Measurements from ENCODE around the gene SLC5A10. TPM values are rescaled to one million over a fixed set of nuclear protein-coding genes. Genes with fewer than 3 reads are reported as not detected.
"Not testable (repeated sequence)": the region's sequence is repeated elsewhere in the genome, so short reads cannot be mapped to it uniquely, and the experiment has no call there.

Gene SLC5A10
- total and polyA plus RNA-seq, 9 donors: 0.05 to 0.38 (median 0.15) TPM; not detected in 5

DNA sequence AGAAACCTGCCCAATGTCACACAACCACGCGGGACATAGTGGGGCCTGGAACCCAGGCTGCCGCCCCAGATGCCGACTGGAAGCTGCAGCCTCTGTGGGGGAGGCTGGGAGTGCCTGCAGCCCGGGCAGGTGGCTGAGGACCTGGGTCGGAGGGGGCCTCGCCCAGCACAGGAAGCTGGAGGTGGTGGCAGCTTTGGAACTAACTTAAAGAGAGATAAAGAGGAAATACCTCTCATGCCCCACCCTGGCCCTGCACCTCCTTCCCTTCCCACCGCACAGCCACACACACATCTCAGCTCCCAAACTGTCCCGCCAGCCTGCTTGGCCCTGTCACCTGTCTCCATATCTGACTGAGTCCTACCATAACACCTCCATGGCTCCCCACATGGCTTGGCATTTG, 88.4 kb downstream of the SLC5A10 start:
- H3K27ac ChIP-seq; intact Hi-C loops (cut with DNase I): not testable (repeated sequence)

DNA sequence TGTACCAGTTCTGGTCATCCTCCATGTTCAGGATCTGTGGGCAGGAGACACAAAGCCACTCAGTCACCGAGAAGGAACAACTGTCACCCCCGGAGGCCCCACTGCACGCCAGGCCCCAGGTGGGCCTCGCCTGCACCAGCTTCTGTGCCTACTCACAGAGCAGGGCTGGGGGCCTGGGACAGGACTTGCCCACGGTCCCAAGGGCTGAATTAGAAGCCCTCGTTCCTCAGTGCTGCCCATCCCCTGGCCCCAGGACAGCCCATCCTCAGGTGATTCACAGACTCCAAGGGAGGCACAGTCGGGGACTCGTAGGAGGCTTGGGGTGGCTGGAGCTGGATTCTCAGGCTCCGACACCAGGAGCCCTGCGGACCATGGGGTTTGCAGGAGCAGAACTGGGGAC, 89.9 kb downstream of the SLC5A10 start:
- H3K4me1 ChIP-seq (ENCODE audit: insufficient read depth); H3K27ac ChIP-seq; H3K4me3 ChIP-seq; H3K27me3 ChIP-seq; intact Hi-C loops (cut with DNase I); DNase-seq; H3K9me3 ChIP-seq; H3K36me3 ChIP-seq: not testable (repeated sequence)
- WGBS, 3 donors: 90 to 97% methylated on average over 2 to 3 of the region's 10 CpGs; no CpG with 5 or more reads in 1 of the 3 donors

More for the DNA sequence above, 88.4 kb downstream of the SLC5A10 start:
- H3K4me1 ChIP-seq (ENCODE audit: insufficient read depth); H3K9me3 ChIP-seq; DNase-seq; H3K36me3 ChIP-seq; H3K27me3 ChIP-seq; H3K4me3 ChIP-seq: not testable (repeated sequence)
- WGBS, 3 donors: no CpG with 5 or more reads among the region's 9 CpGs

GRCh38 chr17:19042369-19042768, 90.4 kb downstream of the SLC5A10 start:
- no CpG with 5 or more reads among the region's 14 CpGs for WGBS, 3 donors
- H3K4me3 ChIP-seq; H3K36me3 ChIP-seq; H3K27me3 ChIP-seq; DNase-seq; intact Hi-C loops (cut with DNase I); H3K9me3 ChIP-seq; H3K4me1 ChIP-seq (ENCODE audit: insufficient read depth); H3K27ac ChIP-seq: not testable (repeated sequence)

GRCh38 chr17:19043032-19043431, 91.1 kb downstream of the SLC5A10 start:
- H3K4me1 ChIP-seq (ENCODE audit: insufficient read depth); H3K36me3 ChIP-seq; H3K27ac ChIP-seq; H3K4me3 ChIP-seq; H3K27me3 ChIP-seq; intact Hi-C loops (cut with DNase I); DNase-seq; H3K9me3 ChIP-seq: not testable (repeated sequence)
- no CpG with 5 or more reads among the region's 8 CpGs for WGBS, 3 donors

DNA sequence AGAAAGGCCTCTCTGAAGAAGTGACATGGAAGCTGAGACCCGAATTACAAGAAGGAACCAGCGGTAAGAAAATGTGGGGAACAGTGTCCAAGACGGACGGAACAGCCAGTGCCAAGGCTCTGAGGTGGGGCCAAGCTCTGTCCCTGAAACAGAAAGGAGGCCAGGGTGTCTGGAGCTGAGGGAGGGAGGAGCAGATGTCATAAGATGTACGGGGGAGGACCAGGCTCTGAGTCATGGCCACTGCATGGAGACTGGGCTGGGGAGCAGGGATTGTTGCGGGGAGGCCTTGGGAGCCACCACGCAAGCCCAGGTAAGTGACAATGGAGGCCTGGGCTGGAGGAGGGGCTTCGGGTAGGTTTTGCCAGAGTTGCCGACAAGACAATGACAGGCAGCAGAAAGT, 92.7 kb downstream of the SLC5A10 start:
- H3K4me1 ChIP-seq (ENCODE audit: insufficient read depth); H3K27me3 ChIP-seq; H3K27ac ChIP-seq; DNase-seq; H3K36me3 ChIP-seq; H3K4me3 ChIP-seq; H3K9me3 ChIP-seq; intact Hi-C loops (cut with DNase I): not testable (repeated sequence)
- no CpG with 5 or more reads among the region's 9 CpGs for WGBS, 3 donors

- H3K9me3 ChIP-seq; H3K27ac ChIP-seq; H3K4me1 ChIP-seq (ENCODE audit: insufficient read depth); H3K27me3 ChIP-seq; H3K36me3 ChIP-seq; DNase-seq; intact Hi-C loops (cut with DNase I); H3K4me3 ChIP-seq: not testable (repeated sequence)
- no CpG with 5 or more reads among the region's 12 CpGs for WGBS, 3 donors
Observed at GRCh38 chr17:19046782-19047375, 94.9 kb downstream of the SLC5A10 start, which contains the start of gene GRAP. GRAP (minus strand) TSS chr17:19046957; CDS start chr17:19046926, 31 bp downstream.

GRCh38 chr17:19047510-19047909, 95.5 kb downstream of the SLC5A10 start:
- 97 to 100% (median 97%) methylated on average over 5 of the region's 7 CpGs for WGBS, 3 donors
- intact Hi-C loops (cut with DNase I): not testable (repeated sequence)
- DNase-seq: peak in 1 of 5 donors; percentile 3

DNA sequence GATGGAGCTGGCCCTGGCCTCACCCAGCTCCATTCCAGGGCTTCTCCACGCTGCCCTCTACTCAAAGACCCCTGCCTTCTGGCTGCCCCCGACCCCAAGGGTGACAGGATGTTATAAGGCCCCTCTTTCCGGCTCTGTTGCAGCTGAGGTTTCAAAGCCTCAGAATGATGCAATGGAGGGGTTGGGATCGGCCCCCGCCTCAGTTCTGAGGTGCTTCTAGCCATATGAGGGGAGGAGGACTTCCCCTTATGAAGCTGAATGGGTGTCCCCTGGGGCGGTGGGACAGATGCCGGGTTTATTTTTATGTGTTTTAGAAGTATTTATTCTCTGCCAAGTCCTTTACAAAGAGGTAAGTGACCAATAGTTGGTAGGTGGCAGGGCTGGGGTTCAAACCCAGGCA, 96.9 kb downstream of the SLC5A10 start:
- H3K27ac ChIP-seq; H3K27me3 ChIP-seq; DNase-seq; H3K4me3 ChIP-seq; H3K4me1 ChIP-seq (ENCODE audit: insufficient read depth); H3K9me3 ChIP-seq; H3K36me3 ChIP-seq; intact Hi-C loops (cut with DNase I): not testable (repeated sequence)
- 66% methylated on average over 2 of the region's 7 CpGs; no CpG with 5 or more reads in 2 of the 3 donors for WGBS, 3 donors

More at GRCh38 chr17:19047510-19047909, 95.5 kb downstream of the SLC5A10 start:
- not testable (repeated sequence) for H3K27me3 ChIP-seq; H3K4me3 ChIP-seq; H3K9me3 ChIP-seq; H3K36me3 ChIP-seq; H3K4me1 ChIP-seq (ENCODE audit: insufficient read depth); H3K27ac ChIP-seq

DNA sequence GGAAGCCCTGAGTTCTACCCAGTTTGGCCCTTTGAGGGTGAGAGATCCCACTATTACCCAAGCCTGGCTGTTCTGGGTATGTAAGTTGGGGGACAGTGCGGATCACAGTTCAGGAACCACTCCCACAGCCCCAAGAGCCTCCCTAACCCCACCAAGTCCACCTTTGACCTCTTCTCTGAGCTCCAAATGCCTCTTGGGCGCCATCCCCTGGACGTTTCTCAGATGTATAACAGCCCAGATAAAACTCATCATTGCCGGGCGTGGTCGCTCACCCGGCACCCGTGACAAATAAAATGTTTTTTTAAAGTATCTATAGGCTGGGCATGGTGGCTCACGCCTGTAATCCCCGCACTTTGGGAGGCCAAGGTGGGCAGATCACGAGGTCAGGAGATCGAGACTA, 103.5 kb downstream of the SLC5A10 start:
- not testable (repeated sequence) for H3K9me3 ChIP-seq, H3K27me3 ChIP-seq
- WGBS, 3 donors: no CpG with 5 or more reads among the region's 12 CpGs

DNA sequence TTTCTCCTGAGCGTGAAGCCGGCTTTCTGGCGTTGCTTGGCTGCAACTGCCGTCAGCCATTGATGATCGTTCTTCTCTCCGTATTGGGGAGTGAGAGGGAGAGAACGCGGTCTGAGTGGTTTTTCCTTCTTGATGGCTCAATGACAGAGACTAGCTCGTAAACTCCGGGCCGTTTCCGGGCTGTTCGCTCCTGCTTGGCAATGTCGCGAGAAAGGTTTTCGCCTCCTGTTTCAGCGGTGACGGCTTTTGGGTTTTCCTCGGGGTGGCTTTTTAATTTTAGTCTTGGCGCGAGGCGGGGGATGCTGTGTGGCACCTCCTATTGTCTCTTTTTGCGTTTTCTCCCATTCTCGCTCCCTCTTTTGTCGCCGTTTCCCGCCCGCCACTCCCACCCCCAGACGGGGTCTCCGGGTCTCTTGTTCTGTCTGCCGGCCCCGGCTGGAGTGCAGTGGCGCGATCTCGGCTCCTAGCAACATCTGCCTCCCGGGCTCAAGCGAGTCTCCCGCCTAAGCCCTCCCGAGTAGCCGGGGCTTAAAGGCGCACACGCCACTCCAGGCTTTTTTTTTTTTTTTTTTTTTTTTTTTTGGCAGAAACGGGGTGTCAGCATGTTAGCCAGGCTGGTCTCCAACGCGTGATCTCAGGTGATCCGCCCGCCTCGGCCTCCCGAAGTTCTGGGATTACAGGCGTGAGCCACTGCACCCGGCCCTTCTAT, 110.2 kb downstream of the SLC5A10 start:
- H3K27ac ChIP-seq: peak overlapping the region in 1 of 2 donors; percentile 66
- H3K36me3 ChIP-seq; H3K9me3 ChIP-seq; intact Hi-C loops (cut with DNase I); H3K4me3 ChIP-seq; H3K27me3 ChIP-seq; H3K4me1 ChIP-seq (ENCODE audit: insufficient read depth): not testable (repeated sequence)
- peak; percentile 49 to 80 (median 67) for DNase-seq
- WGBS, 3 donors: 0% methylated on average over 1 to 18 of the region's 51 CpGs; no CpG with 5 or more reads in 1 of the 3 donors

More for the DNA sequence above, 103.5 kb downstream of the SLC5A10 start:
- intact Hi-C loops (cut with DNase I); DNase-seq; H3K27ac ChIP-seq; H3K4me1 ChIP-seq (ENCODE audit: insufficient read depth); H3K36me3 ChIP-seq; H3K4me3 ChIP-seq: not testable (repeated sequence)

DNA sequence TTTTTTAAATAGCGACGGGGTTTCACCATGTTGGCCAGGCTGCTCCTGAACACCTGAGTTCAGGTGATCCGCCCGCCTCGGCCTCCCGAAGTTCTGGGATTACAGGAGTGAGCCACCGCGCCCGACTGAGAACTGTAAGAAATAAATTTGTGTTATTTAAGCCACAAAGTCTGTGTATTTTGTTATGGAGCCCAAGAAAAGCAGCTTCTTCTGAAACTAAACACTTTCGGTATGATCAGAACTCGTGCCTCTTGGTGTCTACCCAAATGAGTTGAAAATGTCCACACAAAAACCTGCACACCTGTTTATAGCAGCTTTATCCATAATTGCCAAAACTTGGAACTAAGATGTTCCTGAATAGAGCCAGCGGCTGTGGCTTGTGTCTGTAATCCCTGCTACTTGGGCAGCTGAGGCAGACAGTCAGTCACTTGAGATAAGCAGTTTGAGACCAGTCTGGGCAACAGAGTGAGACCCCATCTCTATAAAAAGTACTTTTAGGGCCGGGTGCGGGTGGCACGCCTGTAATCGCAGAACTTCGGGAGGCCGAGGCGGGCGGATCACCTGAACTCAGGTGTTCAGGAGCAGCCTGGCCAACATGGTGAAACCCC, 110.9 kb downstream of the SLC5A10 start:
- no CpG with 5 or more reads among the region's 20 CpGs for WGBS, 3 donors
- H3K27me3 ChIP-seq; H3K4me3 ChIP-seq; DNase-seq; H3K36me3 ChIP-seq; H3K27ac ChIP-seq; intact Hi-C loops (cut with DNase I); H3K4me1 ChIP-seq (ENCODE audit: insufficient read depth); H3K9me3 ChIP-seq: not testable (repeated sequence)

Measured in ovary (tissue), 9 donors.